GM12801 (cell line): ENCODE results near the gene PRDM16.

ENCODE experiments used
- TF ChIP-seq, protein P1 (sequence below): IDR thresholded peaks from one replicate; pipeline ENCODE4 v1.5.1; 2011; ENCODE audit warnings: control low read depth; ENCODE audit not compliant: insufficient read length; ENCODE audit errors: extremely low read depth

Gene PRDM16

DNA sequence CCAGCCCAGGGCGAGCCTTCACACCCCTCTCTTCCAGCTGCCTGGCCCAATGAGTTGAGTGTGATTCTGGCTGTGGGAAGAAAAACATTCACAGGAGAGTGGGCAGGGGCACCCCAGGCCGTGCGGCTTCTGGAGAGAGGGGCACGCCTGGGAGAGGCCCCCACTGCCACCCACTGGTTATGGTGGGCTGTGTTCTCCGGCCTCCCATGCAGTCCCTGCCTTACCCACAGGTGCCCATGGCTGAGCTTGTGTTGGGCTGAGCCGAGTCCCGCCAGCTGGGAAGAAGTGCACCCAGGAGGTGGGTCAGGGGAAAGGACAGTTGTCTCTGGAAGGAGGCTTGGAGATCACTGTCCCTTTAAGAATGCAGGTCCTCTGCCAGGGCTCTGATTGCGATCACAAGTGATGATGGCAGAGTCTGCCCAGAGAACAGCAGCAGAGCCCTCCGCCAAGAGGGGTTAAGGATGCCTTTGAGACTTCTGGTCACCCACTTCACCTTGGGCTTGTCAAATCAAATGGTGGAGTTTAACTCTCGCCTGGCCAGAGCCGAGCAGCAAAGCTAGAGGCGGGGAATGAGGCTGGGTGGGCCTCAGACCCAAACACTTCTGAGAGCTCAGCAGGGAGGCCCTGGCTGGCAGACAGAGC, 260.8 kb downstream of the PRDM16 start:
- TF ChIP-seq, protein P1, sequence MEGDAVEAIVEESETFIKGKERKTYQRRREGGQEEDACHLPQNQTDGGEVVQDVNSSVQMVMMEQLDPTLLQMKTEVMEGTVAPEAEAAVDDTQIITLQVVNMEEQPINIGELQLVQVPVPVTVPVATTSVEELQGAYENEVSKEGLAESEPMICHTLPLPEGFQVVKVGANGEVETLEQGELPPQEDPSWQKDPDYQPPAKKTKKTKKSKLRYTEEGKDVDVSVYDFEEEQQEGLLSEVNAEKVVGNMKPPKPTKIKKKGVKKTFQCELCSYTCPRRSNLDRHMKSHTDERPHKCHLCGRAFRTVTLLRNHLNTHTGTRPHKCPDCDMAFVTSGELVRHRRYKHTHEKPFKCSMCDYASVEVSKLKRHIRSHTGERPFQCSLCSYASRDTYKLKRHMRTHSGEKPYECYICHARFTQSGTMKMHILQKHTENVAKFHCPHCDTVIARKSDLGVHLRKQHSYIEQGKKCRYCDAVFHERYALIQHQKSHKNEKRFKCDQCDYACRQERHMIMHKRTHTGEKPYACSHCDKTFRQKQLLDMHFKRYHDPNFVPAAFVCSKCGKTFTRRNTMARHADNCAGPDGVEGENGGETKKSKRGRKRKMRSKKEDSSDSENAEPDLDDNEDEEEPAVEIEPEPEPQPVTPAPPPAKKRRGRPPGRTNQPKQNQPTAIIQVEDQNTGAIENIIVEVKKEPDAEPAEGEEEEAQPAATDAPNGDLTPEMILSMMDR = no peak

DNA sequence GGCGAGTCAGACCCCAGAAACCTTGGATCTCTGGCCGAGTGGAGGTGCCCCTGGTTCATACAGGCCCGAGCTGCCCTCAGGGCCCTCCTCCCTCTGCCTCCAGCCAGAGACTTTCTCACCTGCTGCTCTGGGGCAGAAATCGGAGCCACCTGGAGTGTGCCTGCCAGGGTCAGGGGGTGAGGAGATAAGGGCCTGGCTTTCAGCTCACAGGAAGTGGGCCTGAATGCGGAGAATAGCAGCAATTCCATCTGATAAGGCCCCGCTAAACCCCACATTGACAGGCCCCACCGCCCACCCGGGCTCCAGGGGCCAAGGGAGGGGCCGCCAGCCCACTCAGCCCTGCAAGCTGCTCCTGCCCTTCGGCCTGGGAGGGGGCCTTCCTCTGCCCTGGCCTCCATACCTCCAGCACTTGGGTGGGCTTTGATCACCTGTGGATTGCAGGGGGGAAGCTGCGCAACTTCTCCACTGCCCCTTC, 261.8 kb downstream of the PRDM16 start:
- TF ChIP-seq, protein P1 = no peak

DNA sequence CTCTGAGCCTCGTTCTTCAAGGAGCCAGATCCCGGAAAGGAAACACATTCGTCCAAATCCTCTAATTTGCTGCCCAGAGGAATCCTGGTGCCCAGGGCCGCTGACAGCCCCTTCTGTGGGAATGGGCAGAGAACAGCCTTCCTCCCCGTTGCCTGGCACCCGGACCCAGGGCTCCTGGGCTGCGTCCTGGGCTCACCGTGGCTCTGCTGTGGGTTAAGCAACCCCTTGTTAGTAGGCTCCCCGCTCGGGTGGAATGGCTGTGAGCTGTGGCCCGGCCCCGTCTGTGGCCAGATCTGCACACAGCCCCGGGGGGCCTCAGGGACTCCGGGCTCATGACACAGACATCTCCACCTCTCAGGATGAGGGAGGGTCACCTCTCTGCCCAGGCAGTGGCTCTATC, 262.6 kb downstream of the PRDM16 start:
- TF ChIP-seq, protein P1 = no peak

DNA sequence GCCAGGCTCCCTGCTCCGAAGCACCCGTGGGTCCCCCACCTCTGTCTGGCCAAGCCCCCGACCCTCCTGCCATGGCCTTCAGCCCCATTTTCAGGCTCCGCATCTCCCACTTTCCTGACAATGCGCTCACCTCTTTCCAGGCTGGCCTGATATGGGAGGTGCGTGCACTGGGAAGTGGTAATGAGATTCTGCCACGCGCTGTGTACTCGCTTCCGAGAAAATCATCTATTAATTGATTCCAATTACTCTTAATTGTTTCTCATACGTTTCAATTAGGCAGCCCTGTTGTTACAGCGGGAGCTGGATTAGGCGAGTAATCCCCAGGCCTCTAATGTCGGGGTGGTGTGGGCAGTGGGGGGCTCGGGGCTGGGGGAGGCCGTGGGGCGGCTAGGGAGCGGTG, 263.0 kb downstream of the PRDM16 start:
- TF ChIP-seq, protein P1 = no peak

DNA sequence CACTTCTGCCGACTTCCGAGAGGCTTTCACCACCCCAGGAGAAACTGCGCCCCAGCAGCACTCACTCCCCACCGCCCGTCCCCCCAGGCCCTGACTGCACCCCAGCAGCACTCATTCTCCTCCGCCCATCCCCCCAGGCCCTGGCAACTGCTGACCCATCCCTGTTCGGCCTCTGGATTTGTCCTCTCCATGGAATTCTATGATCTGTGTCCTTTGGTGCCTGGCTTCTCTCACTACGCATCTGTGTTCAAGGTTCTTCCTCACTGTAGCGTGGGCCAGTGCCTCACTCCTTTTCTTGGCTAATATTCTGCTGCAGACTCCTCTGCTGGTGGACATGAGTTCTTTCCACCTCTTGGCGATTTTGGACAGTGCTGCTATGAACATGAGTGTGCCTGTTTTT, 263.7 kb downstream of the PRDM16 start:
- TF ChIP-seq, protein P1 = no peak

DNA sequence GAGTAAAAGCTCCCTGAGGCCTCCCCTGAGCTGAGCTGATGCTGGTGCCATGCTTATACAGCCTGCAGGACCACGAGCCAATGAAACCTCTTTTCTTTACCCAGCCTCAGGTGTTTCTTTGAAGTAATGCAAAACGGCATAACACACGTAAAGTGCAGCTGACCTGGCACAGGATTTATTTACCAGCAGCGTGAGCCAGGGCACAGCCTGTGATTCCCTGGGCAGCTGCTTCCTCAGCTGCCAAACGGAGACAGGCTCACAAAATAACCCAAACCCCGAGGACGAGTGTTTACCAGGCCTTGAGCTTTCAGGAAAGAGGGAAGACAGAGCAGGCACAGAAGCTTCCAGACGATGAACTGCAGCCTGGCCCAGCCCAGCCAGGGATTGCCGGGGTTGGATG, 264.9 kb downstream of the PRDM16 start:
- TF ChIP-seq, protein P1 = no peak

DNA sequence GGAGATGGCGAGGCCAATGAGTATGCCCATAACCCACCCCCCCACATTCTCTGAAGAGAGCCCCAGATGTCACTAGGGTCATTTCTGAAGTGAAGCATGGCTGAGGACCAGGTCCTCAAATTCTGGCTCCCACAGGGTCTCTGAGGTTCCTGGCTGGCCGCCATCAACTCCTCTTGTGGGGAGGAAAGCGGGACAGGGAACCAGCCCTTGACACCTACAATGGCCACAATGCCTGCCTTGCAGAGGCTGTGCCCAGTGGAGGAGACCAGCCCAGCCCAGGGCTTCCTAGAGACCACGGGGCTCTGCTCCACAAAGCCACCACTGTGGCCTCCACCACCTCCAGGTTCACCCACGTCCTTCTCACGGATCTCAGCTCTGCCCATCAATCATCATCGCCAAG, 265.4 kb downstream of the PRDM16 start:
- TF ChIP-seq, protein P1 = no peak
